Effector memory CD4-positive, alpha-beta T cell (primary cell): Measurements from ENCODE around the gene BEX3.

Experiments used
- DNase-seq, 3 donors: peaks; one replicate each; pipeline ENCODE4 v3.0.0-alpha.2; 2020
- H3K27ac ChIP-seq: 2 replicates; pipeline ENCODE4 v1.7.0; 2013; ENCODE audit warnings: mild to moderate bottlenecking, low read length, moderate library complexity; ENCODE audit not compliant: insufficient read depth, poor library complexity, severe bottlenecking
- H3K27me3 ChIP-seq: replicated peaks from 2 replicates; pipeline ENCODE4 v1.7.0; 2013; ENCODE audit warnings: mild to moderate bottlenecking, low read length; ENCODE audit not compliant: insufficient read depth, control insufficient read depth, poor library complexity, severe bottlenecking
- H3K36me3 ChIP-seq: 2 replicates; pipeline ENCODE4 v1.7.0; 2013; ENCODE audit warnings: mild to moderate bottlenecking, low read length, moderate library complexity; ENCODE audit not compliant: control insufficient read depth, insufficient read depth
- H3K4me1 ChIP-seq: 2 replicates; pipeline ENCODE4 v1.7.0; 2013; ENCODE audit warnings: low read length, mild to moderate bottlenecking; ENCODE audit not compliant: control insufficient read depth, insufficient read depth, poor library complexity, severe bottlenecking
- H3K4me3 ChIP-seq: 2 replicates; pipeline ENCODE4 v1.7.0; 2013; ENCODE audit warnings: low read length, low read depth, mild to moderate bottlenecking; ENCODE audit not compliant: insufficient read depth, poor library complexity, severe bottlenecking
- H3K9me3 ChIP-seq: 2 replicates; pipeline ENCODE4 v1.7.0; 2013; ENCODE audit warnings: mild to moderate bottlenecking, low read length, moderate library complexity; ENCODE audit not compliant: control insufficient read depth

Gene BEX3

GRCh38 chrX:103415068-103415467 lies 38.7 kb downstream of the BEX3 start:
- Histone ChIP-seq H3K27me3 (no peaks in the 10 kb centered on the region), H3K27ac (no peak overlapping the region), H3K4me3 (no peak overlapping the region), H3K4me1 (no peaks in the 10 kb centered on the region), H3K36me3 (no peaks in the 10 kb centered on the region), H3K9me3 (no peaks in the 10 kb centered on the region)
- no peak for DNase-seq

DNA sequence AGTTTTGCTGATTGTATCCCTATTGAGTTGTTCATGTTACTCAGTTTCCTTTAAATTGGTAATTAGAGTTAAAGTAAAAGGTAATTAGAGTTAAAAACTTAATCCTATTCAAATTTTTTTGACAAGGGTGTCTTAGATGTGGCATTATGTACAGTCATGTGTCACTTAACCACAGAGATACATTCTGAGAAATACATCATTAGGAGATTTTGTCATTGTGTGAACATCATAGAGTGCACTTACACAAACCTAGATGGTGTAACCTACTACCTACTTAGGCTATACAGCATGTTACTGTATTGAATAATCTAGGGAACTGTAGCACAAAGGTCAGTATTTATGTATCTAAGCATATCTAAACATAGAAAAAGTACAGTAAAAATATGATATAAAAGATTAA lies 39.2 kb downstream of the BEX3 start:
- H3K27me3 ChIP-seq: no peaks in the 10 kb centered on the region
- DNase-seq: no peak
- H3K27ac ChIP-seq: no peak overlapping the region
- H3K4me1 ChIP-seq: no peaks in the 10 kb centered on the region
- H3K9me3 ChIP-seq: no peaks in the 10 kb centered on the region
- no peaks in the 10 kb centered on the region for H3K36me3 ChIP-seq
- no peak overlapping the region for H3K4me3 ChIP-seq

DNA sequence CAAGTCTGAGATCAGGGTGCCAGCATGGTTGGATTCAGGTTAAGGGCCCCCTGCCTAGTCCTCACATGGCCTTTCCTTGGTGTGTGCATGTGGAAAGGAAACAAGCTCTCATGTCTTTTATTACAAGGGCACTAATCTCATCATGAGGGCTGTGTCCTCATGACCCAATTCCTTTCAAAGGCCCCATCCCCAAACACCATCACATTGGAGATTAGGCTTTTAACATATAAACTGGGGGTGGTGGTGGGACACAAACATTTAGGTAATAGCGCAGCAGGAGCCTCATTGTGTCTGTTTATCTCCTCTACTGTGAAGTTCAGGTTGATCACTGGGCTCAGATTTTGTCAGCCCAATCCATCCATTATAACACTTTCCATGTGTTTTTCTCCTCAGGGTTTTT lies 41.0 kb downstream of the BEX3 start:
- Histone ChIP-seq H3K4me1 (no peaks in the 10 kb centered on the region), H3K27me3 (no peaks in the 10 kb centered on the region), H3K36me3 (no peaks in the 10 kb centered on the region), H3K4me3 (no peak overlapping the region), H3K27ac (no peak overlapping the region), H3K9me3 (no peaks in the 10 kb centered on the region)
- no peak for DNase-seq

DNA sequence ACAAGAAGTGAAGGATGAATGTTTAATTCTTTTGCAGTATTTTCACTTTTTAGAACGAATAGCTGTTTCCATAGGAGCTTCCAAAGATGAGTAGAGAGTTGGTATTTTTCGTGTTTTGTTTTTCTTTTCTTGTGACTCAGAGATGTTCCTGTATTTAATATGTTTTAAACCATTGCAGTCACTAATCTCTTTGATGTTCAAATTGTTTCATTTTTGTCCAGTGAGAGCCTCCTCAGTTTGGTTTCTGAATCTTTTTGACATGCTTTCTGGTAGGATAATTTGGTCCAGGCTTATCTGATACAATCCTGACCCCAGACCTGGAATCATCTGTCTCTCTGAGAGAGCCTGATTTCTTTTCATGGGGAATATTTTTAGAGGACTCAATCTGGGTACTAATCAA lies 41.6 kb downstream of the BEX3 start:
- no peak overlapping the region for H3K27ac ChIP-seq
- H3K36me3 ChIP-seq: no peaks in the 10 kb centered on the region
- no peaks in the 10 kb centered on the region for H3K4me1 ChIP-seq
- no peak overlapping the region for H3K4me3 ChIP-seq
- no peak for DNase-seq
- no peaks in the 10 kb centered on the region for H3K27me3 ChIP-seq
- no peaks in the 10 kb centered on the region for H3K9me3 ChIP-seq

- H3K4me1 ChIP-seq: no peaks in the 10 kb centered on the region
- H3K9me3 ChIP-seq: no peaks in the 10 kb centered on the region
- no peak overlapping the region for H3K4me3 ChIP-seq
- no peak overlapping the region for H3K27ac ChIP-seq
- no peak for DNase-seq
- no peaks in the 10 kb centered on the region for H3K27me3 ChIP-seq
- H3K36me3 ChIP-seq: no peaks in the 10 kb centered on the region
Observed at GRCh38 chrX:103418811-103419340, 42.5 kb downstream of the BEX3 start.

GRCh38 chrX:103423955-103424638 lies 47.8 kb downstream of the BEX3 start:
- H3K4me3 ChIP-seq: no peak overlapping the region
- no peaks in the 10 kb centered on the region for H3K4me1 ChIP-seq
- no peak overlapping the region for H3K27ac ChIP-seq
- DNase-seq: no peak
- H3K9me3 ChIP-seq: no peaks in the 10 kb centered on the region
- no peaks in the 10 kb centered on the region for H3K36me3 ChIP-seq
- H3K27me3 ChIP-seq: no peaks in the 10 kb centered on the region
